Activated CD4-positive, alpha-beta T cell treated with anti-CD3 and anti-CD28 coated beads, Interleukin-2, amount 10 ng/mL, durations not matched to agents 24 days and 14 days (primary cell): ENCODE data around the gene USP9X. TPM values are rescaled to one million over a fixed set of nuclear protein-coding genes. Genes with fewer than 3 reads are reported as not detected.
"Not testable (repeated sequence)": the region's sequence is repeated elsewhere in the genome, so short reads cannot be mapped to it uniquely, and the experiment has no call there.

Experiments
- DNase-seq: peaks from one replicate; pipeline ENCODE4 v3.0.0; 2022
- H3K27ac Mint-ChIP-seq: one replicate; pipeline ENCODE4 v1.8.0; 2022; ENCODE audit warnings: mild to moderate bottlenecking, mixed read lengths
- H3K27me3 Mint-ChIP-seq: one replicate; pipeline ENCODE4 v1.8.0; 2022; ENCODE audit warnings: mixed read lengths
- H3K36me3 Mint-ChIP-seq: one replicate; pipeline ENCODE4 v1.8.0; 2022; ENCODE audit warnings: low read depth, mild to moderate bottlenecking, mixed read lengths
- H3K4me1 Mint-ChIP-seq: one replicate; pipeline ENCODE4 v1.8.0; 2021; ENCODE audit warnings: mixed read lengths
- H3K4me3 Mint-ChIP-seq: one replicate; pipeline ENCODE4 v1.8.0; 2022; ENCODE audit warnings: mild to moderate bottlenecking, moderate library complexity, mixed read lengths
- H3K9me3 Mint-ChIP-seq: one replicate; pipeline ENCODE4 v1.8.0; 2021; ENCODE audit warnings: mixed read lengths
- intact Hi-C: fragments of 100-400 bp; cut with micrococcal nuclease; formaldehyde crosslinking; loops from one replicate; pipeline ENCODE4 v1.15.1; 2023
- total RNA-seq: library from RNA; stranded (reverse); gene quantifications from 2 replicates; pipeline ENCODE4 v1.2.3, GENCODE V29; 2022

USP9X gene
- total RNA-seq, 1 donor from 2014 or later, result 49.8 TPM

- intact Hi-C loops, result no loop called here
- peaks cover 20% of the 10 kb centered on the region for H3K36me3 Mint-ChIP-seq
- no peaks in the 10 kb centered on the region for H3K4me1 Mint-ChIP-seq
- no peak overlapping the region for H3K4me3 Mint-ChIP-seq
- no peaks in the 10 kb centered on the region for H3K9me3 Mint-ChIP-seq
- no peak overlapping the region for H3K27ac Mint-ChIP-seq
- DNase-seq, result no peak
- H3K27me3 Mint-ChIP-seq, result no peaks in the 10 kb centered on the region
These were observed 68.2 kb downstream of the USP9X start for GRCh38 chrX:41153448-41153847.

GRCh38 chrX:41153957-41154356 lies 68.7 kb downstream of the USP9X start:
- Mint-ChIP-seq H3K27ac (no peak overlapping the region), H3K36me3 (peaks cover 18% of the 10 kb centered on the region)
- intact Hi-C loops, result no loop called here

DNA sequence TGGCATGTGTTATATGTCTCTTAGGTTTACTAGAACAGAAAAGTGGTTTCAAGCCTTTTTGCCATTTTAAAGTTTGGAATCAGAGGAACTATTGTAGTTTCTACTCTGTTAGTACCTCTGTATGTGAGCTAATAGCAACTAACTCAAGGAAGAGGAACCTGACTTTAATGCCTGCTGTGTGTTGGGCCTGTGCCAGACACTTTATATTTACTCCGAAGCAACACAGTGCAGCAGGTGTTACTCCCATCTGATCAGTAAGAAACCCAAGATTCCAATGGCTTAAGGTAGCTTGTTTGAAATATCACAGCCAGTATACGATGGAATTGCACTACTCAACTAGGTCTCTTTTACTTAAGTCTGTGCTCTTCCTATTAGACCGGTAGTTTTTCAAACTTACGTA lies 79.2 kb downstream of the USP9X start:
- H3K27me3 Mint-ChIP-seq, result no peaks in the 10 kb centered on the region
- no peak for DNase-seq
- H3K9me3 Mint-ChIP-seq, result no peaks in the 10 kb centered on the region
- H3K36me3 Mint-ChIP-seq, result peaks cover 27% of the 10 kb centered on the region
- H3K27ac Mint-ChIP-seq, result no peak overlapping the region
- intact Hi-C loops, result loop anchor here (10.0 kb wide), 1 partner anchor 590 kb away; no protein-coding TSS in a partner anchor
- no peaks in the 10 kb centered on the region for H3K4me1 Mint-ChIP-seq
- H3K4me3 Mint-ChIP-seq, result no peak overlapping the region

More at GRCh38 chrX:41153957-41154356, 68.7 kb downstream of the USP9X start:
- DNase-seq, result no peak
- no peaks in the 10 kb centered on the region for H3K9me3 Mint-ChIP-seq
- H3K4me3 Mint-ChIP-seq, result no peak overlapping the region
- H3K27me3 Mint-ChIP-seq, result no peaks in the 10 kb centered on the region
- H3K4me1 Mint-ChIP-seq, result no peaks in the 10 kb centered on the region

- Mint-ChIP-seq H3K9me3 (no peaks in the 10 kb centered on the region), H3K27me3 (no peaks in the 10 kb centered on the region), H3K4me3 (no peak overlapping the region), H3K4me1 (no peaks in the 10 kb centered on the region), H3K36me3 (peaks cover 38% of the 10 kb centered on the region), H3K27ac (no peak overlapping the region)
- intact Hi-C loops, result loop anchor here (10.0 kb wide), 1 partner anchor 587 kb away; no protein-coding TSS in a partner anchor
- DNase-seq, result no peak
These were observed 82.6 kb downstream of the USP9X start for GRCh38 chrX:41167888-41168287.

GRCh38 chrX:41176263-41176662 lies 91.0 kb downstream of the USP9X start:
- intact Hi-C loops, result no loop called here
- no peak overlapping the region for H3K27ac Mint-ChIP-seq
- H3K9me3 Mint-ChIP-seq, result no peaks in the 10 kb centered on the region
- peaks cover 20% of the 10 kb centered on the region for H3K4me1 Mint-ChIP-seq
- H3K4me3 Mint-ChIP-seq, result no peak overlapping the region
- no peak for DNase-seq
- peaks cover 22% of the 10 kb centered on the region for H3K36me3 Mint-ChIP-seq
- no peaks in the 10 kb centered on the region for H3K27me3 Mint-ChIP-seq

- Mint-ChIP-seq H3K27me3 (no peaks in the 10 kb centered on the region), H3K4me1 (peaks cover 21% of the 10 kb centered on the region), H3K36me3 (peaks cover 23% of the 10 kb centered on the region), H3K9me3 (no peaks in the 10 kb centered on the region), H3K27ac (no peak overlapping the region), H3K4me3 (no peak overlapping the region)
- no peak for DNase-seq
- intact Hi-C loops, result no loop called here
These were observed 92.1 kb downstream of the USP9X start for GRCh38 chrX:41177297-41177696.

DNA sequence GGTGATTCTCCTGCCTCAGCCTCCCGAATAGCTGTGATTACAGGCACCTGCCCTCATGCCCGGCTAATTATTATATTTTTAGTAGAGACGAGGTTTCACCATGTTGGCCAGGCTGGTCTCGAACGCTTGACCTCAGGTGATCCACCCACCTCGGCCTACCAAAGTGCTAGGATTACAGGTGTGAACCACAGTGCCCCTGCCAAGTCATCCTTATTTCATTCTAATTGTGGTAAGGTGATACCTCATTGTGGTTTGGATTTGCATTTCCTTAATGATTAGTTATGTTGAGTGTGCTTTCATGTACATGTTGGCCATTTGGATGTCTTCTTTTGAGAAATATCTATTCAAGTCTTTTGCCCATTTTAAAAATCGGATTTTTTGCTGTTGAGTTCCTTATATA lies 93.0 kb downstream of the USP9X start:
- H3K9me3 Mint-ChIP-seq, result no peaks in the 10 kb centered on the region
- no peak for DNase-seq
- H3K4me1 Mint-ChIP-seq, result peaks cover 23% of the 10 kb centered on the region
- H3K36me3 Mint-ChIP-seq, result peaks cover 17% of the 10 kb centered on the region
- H3K4me3 Mint-ChIP-seq, result no peak overlapping the region
- intact Hi-C loops, result no loop called here
- H3K27ac Mint-ChIP-seq, result no peak overlapping the region
- no peaks in the 10 kb centered on the region for H3K27me3 Mint-ChIP-seq

DNA sequence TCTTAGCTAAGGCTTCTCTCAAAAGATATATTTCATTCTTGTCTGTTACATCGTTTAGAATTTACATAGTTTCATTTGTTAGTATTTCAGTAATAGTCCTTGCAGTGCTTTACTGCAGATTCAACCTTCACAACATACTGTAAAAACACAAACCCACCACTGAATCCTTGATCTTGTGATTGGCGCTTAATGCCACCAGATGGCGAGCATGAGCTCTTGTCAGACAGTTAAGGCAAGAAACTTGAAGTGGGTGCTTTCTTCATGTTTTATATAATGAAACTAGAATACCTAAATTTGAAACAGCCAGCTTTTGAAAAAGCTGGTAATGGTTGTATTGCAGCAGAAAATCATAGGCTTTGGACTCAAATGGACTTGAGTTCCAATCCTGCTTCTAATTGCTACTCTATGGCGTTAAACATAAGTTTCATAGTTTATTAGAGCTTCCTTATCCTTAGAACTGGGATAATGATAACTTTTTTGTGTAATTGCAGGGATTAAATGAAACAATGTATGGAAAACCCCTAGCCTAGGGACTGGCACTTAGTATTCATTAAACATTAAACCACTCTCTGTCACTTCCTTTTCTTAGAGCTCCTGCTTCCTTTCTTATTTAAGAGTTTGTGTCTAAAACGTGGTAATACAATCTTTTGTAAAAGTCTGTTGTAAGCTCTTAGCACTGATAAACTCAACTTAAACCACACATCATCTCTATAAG lies 95.1 kb downstream of the USP9X start:
- no peaks in the 10 kb centered on the region for H3K9me3 Mint-ChIP-seq
- H3K4me1 Mint-ChIP-seq, result peaks cover 30% of the 10 kb centered on the region
- peak; percentile 83 for DNase-seq
- no peaks in the 10 kb centered on the region for H3K27me3 Mint-ChIP-seq
- H3K27ac Mint-ChIP-seq, result peak overlapping the region; percentile 83
- intact Hi-C loops, result loop anchor here (1.0 kb wide), 1 partner anchor 73 kb away; no protein-coding TSS in a partner anchor
- H3K4me3 Mint-ChIP-seq, result peak overlapping the region; percentile 34
- peaks cover 17% of the 10 kb centered on the region for H3K36me3 Mint-ChIP-seq

DNA sequence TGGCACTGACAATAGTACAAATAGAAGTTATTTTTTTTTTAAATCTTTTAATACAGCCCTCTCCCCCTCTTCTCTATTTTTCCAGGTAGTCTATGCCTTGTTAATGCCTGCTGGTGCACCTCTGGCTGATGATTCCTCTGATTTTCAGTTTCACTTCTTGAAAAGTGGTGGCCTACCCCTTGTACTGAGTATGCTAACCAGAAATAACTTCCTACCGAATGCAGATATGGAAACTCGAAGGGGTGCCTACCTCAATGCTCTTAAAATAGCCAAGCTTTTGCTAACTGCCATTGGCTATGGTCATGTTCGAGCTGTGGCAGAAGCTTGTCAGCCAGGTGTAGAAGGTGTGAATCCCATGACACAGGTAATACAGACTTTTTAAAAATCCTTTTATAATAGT lies 99.1 kb downstream of the USP9X start:
- no peaks in the 10 kb centered on the region for H3K27me3 Mint-ChIP-seq
- H3K4me1 Mint-ChIP-seq, result peaks cover 21% of the 10 kb centered on the region
- H3K9me3 Mint-ChIP-seq, result no peaks in the 10 kb centered on the region
- peak; percentile 58 for DNase-seq
- H3K4me3 Mint-ChIP-seq, result peak overlapping the region; percentile 50
- H3K27ac Mint-ChIP-seq, result peak overlapping the region; percentile 51
- H3K36me3 Mint-ChIP-seq, result peaks cover 31% of the 10 kb centered on the region
- intact Hi-C loops, result no loop called here

GRCh38 chrX:41186946-41187345 lies 101.7 kb downstream of the USP9X start:
- H3K36me3 Mint-ChIP-seq, result peaks cover 36% of the 10 kb centered on the region
- DNase-seq, H3K4me3 Mint-ChIP-seq, intact Hi-C loops, H3K27ac Mint-ChIP-seq, H3K27me3 Mint-ChIP-seq, H3K9me3 Mint-ChIP-seq: not testable (repeated sequence)
- peaks cover 11% of the 10 kb centered on the region for H3K4me1 Mint-ChIP-seq

- H3K27ac Mint-ChIP-seq, result no peak overlapping the region
- peaks cover 5% of the 10 kb centered on the region for H3K4me1 Mint-ChIP-seq
- no peak for DNase-seq
- intact Hi-C loops, result no loop called here
- H3K27me3 Mint-ChIP-seq, result no peaks in the 10 kb centered on the region
- H3K36me3 Mint-ChIP-seq, result peaks cover 38% of the 10 kb centered on the region
- H3K9me3 Mint-ChIP-seq, result no peaks in the 10 kb centered on the region
- no peak overlapping the region for H3K4me3 Mint-ChIP-seq
These were observed 103.9 kb downstream of the USP9X start for GRCh38 chrX:41189156-41189555.

DNA sequence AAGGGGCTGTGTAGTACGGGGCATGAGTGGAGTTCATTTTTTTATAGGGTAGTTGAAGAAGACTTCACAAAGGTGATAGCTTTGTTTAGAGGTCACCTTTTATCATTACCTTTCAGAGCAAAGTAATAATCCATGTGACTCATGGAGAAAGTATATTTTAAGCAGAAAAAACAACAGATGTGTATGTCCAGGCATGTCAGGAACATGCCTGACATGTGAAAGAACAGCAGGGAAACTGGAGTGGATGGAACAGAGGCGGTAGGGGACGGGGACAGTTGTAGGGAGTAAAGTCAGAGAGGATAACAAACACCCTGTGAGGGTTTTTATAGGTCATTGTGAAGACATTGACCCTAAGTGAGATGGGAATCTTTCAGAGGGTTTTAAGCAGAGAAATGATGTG lies 107.6 kb downstream of the USP9X start:
- Mint-ChIP-seq H3K4me3 (no peak overlapping the region), H3K36me3 (peaks cover 40% of the 10 kb centered on the region), H3K4me1 (no peaks in the 10 kb centered on the region), H3K27me3 (no peaks in the 10 kb centered on the region), H3K9me3 (no peaks in the 10 kb centered on the region), H3K27ac (peak overlapping the region; percentile 70)
- intact Hi-C loops, result no loop called here
- no peak for DNase-seq

GRCh38 chrX:41198410-41198809 lies 113.2 kb downstream of the USP9X start:
- H3K4me3 Mint-ChIP-seq, result no peak overlapping the region
- no peak for DNase-seq
- H3K9me3 Mint-ChIP-seq, result no peaks in the 10 kb centered on the region
- H3K27ac Mint-ChIP-seq, result no peak overlapping the region
- H3K4me1 Mint-ChIP-seq, result no peaks in the 10 kb centered on the region
- no peaks in the 10 kb centered on the region for H3K27me3 Mint-ChIP-seq
- H3K36me3 Mint-ChIP-seq, result peaks cover 55% of the 10 kb centered on the region
- intact Hi-C loops, result no loop called here

DNA sequence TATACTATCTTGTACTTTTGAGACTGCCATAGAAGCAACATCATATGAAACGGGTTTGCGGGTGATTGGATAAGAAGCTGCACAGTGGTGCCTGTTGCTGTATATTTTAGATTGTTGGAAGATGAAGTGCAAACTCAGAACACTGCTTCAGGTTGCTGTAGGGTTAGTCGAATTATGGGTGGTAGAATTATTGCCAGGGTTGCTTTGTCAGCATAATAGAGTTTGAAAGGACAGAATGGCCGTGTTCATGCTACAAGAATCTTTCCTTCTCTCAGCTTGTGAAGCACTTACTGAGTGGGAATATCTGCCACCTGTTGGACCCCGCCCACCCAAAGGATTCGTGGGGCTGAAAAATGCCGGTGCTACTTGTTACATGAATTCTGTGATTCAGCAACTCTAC lies 115.5 kb downstream of the USP9X start:
- Mint-ChIP-seq H3K4me1 (no peaks in the 10 kb centered on the region), H3K4me3 (no peak overlapping the region), H3K36me3 (peaks cover 66% of the 10 kb centered on the region), H3K27me3 (no peaks in the 10 kb centered on the region), H3K9me3 (peaks cover 4% of the 10 kb centered on the region), H3K27ac (no peak overlapping the region)
- DNase-seq, result no peak
- intact Hi-C loops, result no loop called here

- no peak for DNase-seq
- Mint-ChIP-seq H3K4me3 (no peak overlapping the region), H3K4me1 (peaks cover under 1% of the 10 kb centered on the region), H3K27me3 (no peaks in the 10 kb centered on the region), H3K36me3 (peaks cover 69% of the 10 kb centered on the region), H3K9me3 (peaks cover 10% of the 10 kb centered on the region), H3K27ac (no peak overlapping the region)
- intact Hi-C loops, result no loop called here
These were observed 124.6 kb downstream of the USP9X start for GRCh38 chrX:41209853-41210252.
